ENCODE data around the gene PRDX5. TPM values are rescaled to one million over a fixed set of nuclear protein-coding genes. Genes with fewer than 3 reads are reported as not detected.

The PRDX5 gene
- total and polyA plus RNA-seq, 9 of the 15 experiments (the other 6 are each of a cell fraction or from before 2014, with no cell fraction given) = 40.8 to 327 (median 204) TPM

GRCh38 chr11:64355078-64355940 lies 37.4 kb downstream of the PRDX5 start:
- intact Hi-C loops (cut with micrococcal nuclease) = loop anchor here (1.0 to 5.0 kb wide), 9 partner anchors 20 to 292 kb away; partner anchors contain the start of genes FERMT3, STIP1 and TRMT112
- H3K4me3 ChIP-seq = peak overlapping the region; percentile 35
- ChIA-PET CTCF (ENCODE audit: low intra/inter-chr PET ratio) (interaction anchor here (0.6 to 2.5 kb wide), 6 partner anchors 13 to 84 kb away, joined by 3 to 19 read pairs (median 4); partner anchors contain the start of genes PRDX5 and TRMT112), POLR2A (interaction anchor here (0.6 to 3.0 kb wide), 15 partner anchors 9 to 1134 kb away, joined by 3 to 20 read pairs (median 4); partner anchors contain the start of genes NUDT22, PRDX5 and TRMT112)
- WGBS (ENCODE audit: insufficient coverage, low coverage, missing lambda C conversion rate) = 8% methylated on average over 19 of the region's 23 CpGs
- peaks cover 6% of the 10 kb centered on the region; the same call in 1 of the 3 replicates for H3K36me3 ChIP-seq (ENCODE audit: control insufficient read depth, insufficient read depth, low read length)
- FAIRE-seq (peak; percentile 92), ATAC-seq (peak; percentile 81), DNase-seq (ENCODE audit: extremely low read depth in 1 of 4, low spot score in 3 of 4) (peak; percentile 92 to 95 (median 92))
- H3K27me3 ChIP-seq (ENCODE audit: control insufficient read depth in 2 of 2, insufficient read depth in 2 of 2, low read length in 2 of 2) = no peaks in the 10 kb centered on the region
- in situ Hi-C loops (cut with MboI) = loop anchor here (5.0 kb wide), 1 partner anchor 302 kb away; no protein-coding TSS in a partner anchor
- H3K4me1 ChIP-seq (replicated peaks in 1 of 2; ENCODE audit: control insufficient read depth in 2 of 2, insufficient read depth in 2 of 2, low read length in 2 of 2) = peaks cover 34 to 91% of the 10 kb centered on the region in 2 experiments
- H3K9ac ChIP-seq (ENCODE audit: insufficient read depth in 1 of 2, low read depth in 2 of 2, low read length in 2 of 2) = peak overlapping the region; percentile 70 to 90
- peak overlapping the region; percentile 79 for H3K27ac ChIP-seq (ENCODE audit: extremely low read depth, low read depth, low read length)
- H3K79me2 ChIP-seq (ENCODE audit: control insufficient read depth, insufficient read depth, low read length) = peaks cover 24% of the 10 kb centered on the region
- BruUV-seq (replicated peaks) = TSS peak; percentile 76
- H3K9me1 ChIP-seq (ENCODE audit: control insufficient read depth, insufficient read depth, low read length) = peaks cover 3% of the 10 kb centered on the region
- H4K20me1 ChIP-seq (replicated peaks; ENCODE audit: control insufficient read depth, insufficient read depth, low read length) = no peaks in the 10 kb centered on the region
- H2AFZ ChIP-seq (ENCODE audit: low read depth, low read length) = peak overlapping the region; percentile 97
- no peaks in the 10 kb centered on the region for H3K9me3 ChIP-seq (replicated peaks; ENCODE audit: control insufficient read depth, insufficient read depth, low read depth, low read length)
- peak overlapping the region; percentile 85 for H3K4me2 ChIP-seq (ENCODE audit: insufficient read depth, low read length)
- TF ChIP-seq ILK (tag; IDR thresholded peaks at IDR 0.05; ENCODE audit: borderline replicate concordance, low read depth) = no peak
- TF ChIP-seq CREM (IDR thresholded peaks at IDR 0.05; ENCODE audit: low read depth) = peak; percentile 59
- TF ChIP-seq MTA2 (IDR thresholded peaks at IDR 0.05; ENCODE audit: low read depth) = peak; percentile 16; the same call in 1 of the 2 replicates
- peak; percentile 67 for TF ChIP-seq ZFX (CRISPR knock-in tag; IDR thresholded peaks at IDR 0.05)
- 0 out of 2 replicates have a peak, but pooled peaks have one; percentile 40 for TF ChIP-seq KLF1 (tag; IDR thresholded peaks at IDR 0.05)
- TF ChIP-seq TEAD4 (IDR thresholded peaks at IDR 0.05; ENCODE audit: low read length) = peak; percentile 35; the same call in 1 of the 2 replicates
- no peak for TF ChIP-seq TEAD4 (CRISPR knock-in tag; IDR thresholded peaks at IDR 0.05; ENCODE audit: borderline replicate concordance)
- no peak for TF ChIP-seq TSC22D4 (tag; IDR thresholded peaks at IDR 0.05)
- no peak for TF ChIP-seq TAL1 (IDR thresholded peaks at IDR 0.05)
- TF ChIP-seq, protein P1, sequence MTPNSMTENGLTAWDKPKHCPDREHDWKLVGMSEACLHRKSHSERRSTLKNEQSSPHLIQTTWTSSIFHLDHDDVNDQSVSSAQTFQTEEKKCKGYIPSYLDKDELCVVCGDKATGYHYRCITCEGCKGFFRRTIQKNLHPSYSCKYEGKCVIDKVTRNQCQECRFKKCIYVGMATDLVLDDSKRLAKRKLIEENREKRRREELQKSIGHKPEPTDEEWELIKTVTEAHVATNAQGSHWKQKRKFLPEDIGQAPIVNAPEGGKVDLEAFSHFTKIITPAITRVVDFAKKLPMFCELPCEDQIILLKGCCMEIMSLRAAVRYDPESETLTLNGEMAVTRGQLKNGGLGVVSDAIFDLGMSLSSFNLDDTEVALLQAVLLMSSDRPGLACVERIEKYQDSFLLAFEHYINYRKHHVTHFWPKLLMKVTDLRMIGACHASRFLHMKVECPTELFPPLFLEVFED (CRISPR knock-in tag; conservative IDR thresholded peaks at IDR 0.05) = no peak
- peak; percentile 78; the same call in 1 of the 2 replicates for TF ChIP-seq CTBP1 (IDR thresholded peaks at IDR 0.05; ENCODE audit: borderline replicate concordance)
- TF ChIP-seq CHD1 (IDR thresholded peaks at IDR 0.05; ENCODE audit: low read length) = no peak
- no peak for TF ChIP-seq ZNF146 (CRISPR knock-in tag; IDR thresholded peaks at IDR 0.05; ENCODE audit: unreplicated experiment)
- no peak for TF ChIP-seq ZNF143 (CRISPR knock-in tag; IDR thresholded peaks at IDR 0.05)
- no peak for TF ChIP-seq MAFF (IDR thresholded peaks at IDR 0.05; ENCODE audit: low read length)
